COLO668 (cell line): Measurements from ENCODE around the gene PAK3.

Experiments used
- DNase-seq: peaks from one replicate; lab custom pipeline; 2025; ENCODE audit not compliant: unreplicated experiment; lab: John Stamatoyannopoulos, UW

Gene PAK3

DNA sequence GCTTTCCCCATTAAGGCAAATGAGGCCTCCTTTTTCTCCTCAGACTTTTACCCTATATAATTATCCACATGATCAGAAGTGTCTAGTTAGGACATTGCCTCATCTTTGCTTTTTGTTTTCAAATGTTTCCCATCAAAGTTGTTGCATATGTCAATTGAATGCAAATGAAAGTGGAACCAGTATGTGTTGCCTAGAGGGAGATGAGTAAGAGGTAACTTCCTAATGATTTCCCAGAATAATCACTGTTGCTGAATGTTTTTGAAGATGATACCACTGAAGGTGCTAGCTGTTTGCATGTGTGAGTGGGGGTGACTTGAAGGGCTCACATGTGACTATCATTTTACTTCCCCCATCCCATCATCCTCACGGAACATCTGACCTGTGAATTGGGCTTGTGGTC, 33.9 kb downstream of the PAK3 start:
- DNase-seq: no peak

- no peak for DNase-seq
Measured at GRCh38 chrX:111131572-111131971, 35.6 kb downstream of the PAK3 start.

DNA sequence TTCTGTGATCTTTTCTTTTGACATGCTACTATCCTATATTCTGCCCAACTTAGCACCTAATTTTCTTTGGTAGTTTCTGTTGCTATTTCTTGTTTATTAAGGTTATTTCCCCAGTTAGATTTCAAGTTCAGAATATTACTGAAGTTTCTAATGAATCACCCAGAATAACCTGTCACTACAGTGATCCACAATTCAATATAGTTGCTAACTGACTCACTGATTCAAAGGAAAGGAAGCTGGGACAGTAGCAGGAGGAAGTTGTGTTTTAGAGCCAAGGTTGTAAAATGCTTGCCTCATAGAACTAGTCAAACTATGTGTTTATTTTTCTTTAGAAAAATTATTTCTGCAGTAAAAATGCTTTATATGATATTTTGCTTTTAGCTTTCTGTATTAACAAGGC, 37.4 kb downstream of the PAK3 start:
- DNase-seq: no peak

- DNase-seq: no peak
Measured at GRCh38 chrX:111145878-111146277, 49.9 kb downstream of the PAK3 start.

- no peak for DNase-seq
Measured at GRCh38 chrX:111151764-111152163, 55.8 kb downstream of the PAK3 start.

GRCh38 chrX:111159232-111159631, 63.2 kb downstream of the PAK3 start:
- DNase-seq: no peak

GRCh38 chrX:111164728-111165127, 68.7 kb downstream of the PAK3 start:
- no peak for DNase-seq

GRCh38 chrX:111165902-111166301, 69.9 kb downstream of the PAK3 start:
- no peak for DNase-seq

- DNase-seq: no peak
Measured at GRCh38 chrX:111167334-111167733, 71.3 kb downstream of the PAK3 start.

DNA sequence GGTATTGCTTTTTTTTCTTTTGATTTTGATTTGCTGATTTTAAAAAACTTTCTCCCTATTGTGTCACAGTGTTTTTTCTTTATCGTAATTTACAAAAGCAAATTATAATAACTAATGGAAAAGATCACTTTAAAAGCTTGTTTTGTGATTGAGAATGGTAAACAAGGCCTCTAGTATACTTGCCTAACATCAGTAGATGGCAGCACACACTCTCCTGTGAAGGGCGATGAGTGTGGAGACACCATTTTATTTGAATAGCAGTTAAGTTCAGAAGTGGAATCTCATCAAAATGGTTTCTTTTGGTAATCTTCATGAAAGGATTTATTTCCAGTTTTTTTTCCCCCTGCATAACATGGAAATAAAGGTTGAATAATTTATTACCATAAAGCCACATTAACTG, 72.3 kb downstream of the PAK3 start:
- peak; percentile 10 for DNase-seq

DNA sequence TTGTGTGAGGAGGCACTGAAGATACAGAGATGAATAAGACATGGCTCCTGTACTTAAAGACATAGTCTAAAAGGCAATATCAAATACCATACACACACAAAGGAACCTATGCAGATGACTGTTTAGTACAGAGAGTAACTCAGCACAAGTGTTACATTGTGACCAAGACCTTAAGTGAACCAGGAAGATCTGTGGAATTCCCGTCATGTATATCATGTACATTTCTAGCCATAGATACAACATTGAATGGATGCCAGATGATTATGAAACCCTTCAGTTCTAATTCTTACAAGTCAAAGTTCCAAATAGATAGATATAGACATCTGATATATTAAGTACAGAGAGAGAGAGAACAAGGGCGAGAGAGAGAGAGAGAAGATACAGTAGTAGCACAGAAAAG, 73.2 kb downstream of the PAK3 start:
- DNase-seq: no peak

DNA sequence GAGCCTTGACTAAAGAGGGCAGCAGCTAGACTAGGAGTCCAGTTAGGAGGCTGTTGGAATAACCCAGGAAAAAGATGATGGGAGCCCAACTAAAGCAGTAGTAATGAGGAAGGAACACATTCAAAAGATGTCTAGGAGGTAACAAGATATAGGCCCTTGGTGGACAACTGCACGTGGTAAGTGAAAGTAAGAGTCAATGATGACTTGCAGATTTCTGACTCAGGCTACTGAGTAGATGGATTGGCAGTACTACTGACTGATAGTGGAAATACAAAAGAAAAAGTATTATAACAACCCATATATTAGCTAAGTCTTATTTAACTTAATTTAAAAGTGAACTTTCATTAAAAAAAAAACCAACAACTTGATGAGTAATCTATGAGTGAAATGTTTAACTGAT, 74.0 kb downstream of the PAK3 start:
- DNase-seq: no peak

DNA sequence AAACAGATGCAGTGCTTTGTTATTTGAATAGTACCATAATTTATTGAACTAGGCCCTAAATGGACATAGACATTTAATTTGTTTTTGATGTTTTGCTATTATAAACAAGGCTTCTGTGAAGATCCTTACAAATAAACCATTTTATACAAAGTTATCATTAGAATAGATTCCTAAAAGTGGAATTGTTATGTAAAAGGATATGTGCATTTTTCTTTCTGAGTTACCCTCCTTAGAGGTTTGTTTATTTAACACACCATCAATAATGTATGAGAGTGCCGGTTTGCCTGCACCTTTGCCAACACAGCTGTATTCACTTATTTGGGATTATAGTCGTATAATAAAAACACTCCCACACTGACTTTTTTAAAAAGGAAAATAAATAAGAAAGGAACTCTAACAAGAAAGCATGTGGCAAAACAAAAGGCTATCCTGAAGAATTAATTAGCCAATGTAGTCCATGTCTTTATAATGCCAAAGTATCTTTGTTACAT, 84.8 kb downstream of the PAK3 start:
- peak; percentile 5 for DNase-seq

GRCh38 chrX:111181951-111182350, 86.0 kb downstream of the PAK3 start:
- peak; percentile 31 for DNase-seq

DNA sequence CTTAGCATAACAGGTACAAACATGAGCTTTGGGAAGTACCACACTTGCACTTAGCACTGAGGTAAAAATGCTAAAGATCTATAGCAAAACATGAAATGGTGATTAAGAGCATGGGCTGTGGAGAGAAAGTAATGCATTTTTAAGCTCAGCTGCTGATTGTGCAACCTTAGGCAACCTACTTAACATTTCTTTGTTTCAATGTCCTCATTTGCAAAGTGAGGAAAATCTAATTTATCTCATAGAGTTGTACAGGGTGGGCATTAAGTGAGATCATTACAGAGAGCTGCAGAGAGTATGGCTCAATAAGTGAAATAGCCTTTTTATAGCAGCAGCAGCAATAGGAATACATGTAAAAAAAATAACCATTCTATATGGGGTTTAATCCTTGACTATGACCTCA, 87.0 kb downstream of the PAK3 start:
- DNase-seq: no peak

DNA sequence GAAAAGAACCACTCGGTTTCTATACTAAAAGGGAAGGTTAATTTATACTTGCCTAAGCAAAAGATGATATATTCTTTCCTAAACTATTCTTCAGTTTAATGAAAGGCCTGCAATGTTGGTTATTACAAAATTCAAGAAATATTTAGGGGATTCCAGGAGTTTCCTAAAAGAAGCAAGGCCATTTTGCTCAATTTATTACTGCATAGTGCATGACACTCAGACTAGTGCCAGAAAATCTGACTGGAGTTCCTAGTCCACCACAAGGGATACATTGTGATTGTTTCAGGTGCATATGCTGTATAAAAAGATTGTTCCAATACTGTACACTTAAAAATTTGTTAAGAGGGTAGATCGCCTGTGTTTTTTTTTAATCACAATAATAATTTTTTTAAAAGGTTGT, 95.6 kb downstream of the PAK3 start:
- no peak for DNase-seq

DNA sequence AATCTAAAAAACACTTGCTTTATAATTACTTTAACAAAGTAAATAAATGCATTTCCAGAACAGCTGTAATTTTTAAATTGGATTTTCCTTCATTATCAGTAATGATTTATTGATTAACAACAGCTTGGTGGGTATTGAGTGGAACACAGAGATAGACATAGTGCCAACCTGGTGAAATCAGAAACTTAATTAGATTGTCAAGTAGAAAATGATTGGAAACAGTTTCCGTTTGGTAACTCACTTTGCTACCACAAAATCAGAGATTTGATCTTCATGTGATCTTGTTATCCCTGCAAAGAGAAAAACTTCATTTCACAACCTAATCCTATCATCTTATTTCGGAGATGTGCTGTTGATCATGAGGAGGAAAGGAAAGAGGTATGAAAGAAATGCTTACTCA, 103.5 kb downstream of the PAK3 start:
- no peak for DNase-seq

DNA sequence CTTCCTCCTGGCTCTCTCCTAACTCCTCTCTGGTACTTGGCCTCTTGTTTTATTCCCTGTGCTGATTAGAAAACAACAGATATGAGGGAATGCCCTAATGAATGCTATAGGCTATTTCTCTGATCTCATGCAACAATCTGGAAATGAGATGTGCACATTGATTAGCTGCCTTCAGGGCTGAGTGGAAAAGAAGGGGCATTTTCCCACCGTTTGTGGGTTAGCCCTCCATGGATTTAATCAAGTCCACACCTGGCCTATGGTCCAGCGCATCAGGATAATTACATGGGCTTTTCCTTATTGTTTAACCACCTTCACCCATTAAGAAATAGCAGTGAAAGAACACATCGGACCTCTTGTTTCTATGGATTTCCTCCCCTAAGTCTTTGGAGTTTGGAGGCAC, 104.3 kb downstream of the PAK3 start:
- no peak for DNase-seq

DNA sequence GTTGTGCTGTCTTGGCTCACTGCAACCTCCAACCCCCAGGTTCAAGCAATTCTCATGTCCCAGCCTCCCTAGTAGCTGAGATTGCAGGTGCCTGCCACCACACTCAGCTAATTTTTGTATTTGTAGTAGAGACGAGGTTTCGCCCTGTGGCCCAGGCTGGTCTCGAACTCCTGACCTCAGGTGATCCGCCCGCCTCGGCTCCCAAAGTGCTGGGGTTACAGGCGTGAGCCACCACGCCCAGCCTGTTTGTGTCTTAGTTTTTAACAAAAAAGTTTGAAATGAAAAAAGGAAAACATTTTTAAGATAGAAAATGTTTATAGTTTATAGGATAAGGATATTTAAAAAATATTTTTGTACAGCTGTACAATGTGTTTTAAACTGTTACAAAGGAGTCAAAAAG, 111.9 kb downstream of the PAK3 start:
- DNase-seq: no peak

DNA sequence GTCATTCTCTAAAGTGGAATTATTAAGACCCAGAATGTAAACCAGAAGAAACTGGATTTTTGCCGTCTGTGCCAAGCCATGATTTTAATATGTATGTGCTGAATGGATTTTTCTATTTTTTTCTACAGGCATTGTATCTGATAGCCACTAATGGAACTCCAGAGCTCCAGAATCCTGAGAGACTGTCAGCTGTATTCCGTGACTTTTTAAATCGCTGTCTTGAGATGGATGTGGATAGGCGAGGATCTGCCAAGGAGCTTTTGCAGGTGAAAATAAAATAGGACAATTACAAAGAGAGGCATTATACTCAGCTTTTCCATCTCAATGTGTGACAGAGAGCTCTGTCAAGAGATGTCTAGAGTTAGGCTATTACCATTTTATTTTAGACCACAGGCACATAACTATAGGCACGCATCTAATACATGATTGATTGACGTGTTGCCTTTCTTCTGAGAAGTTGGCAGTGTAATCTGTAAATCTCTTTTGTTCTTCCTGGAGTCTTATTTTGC, 120.4 kb downstream of the PAK3 start:
- no peak for DNase-seq

- no peak for DNase-seq
Measured at GRCh38 chrX:111244235-111244750, 148.3 kb downstream of the PAK3 start.

GRCh38 chrX:111254896-111255693, 159.1 kb downstream of the PAK3 start:
- no peak for DNase-seq

DNA sequence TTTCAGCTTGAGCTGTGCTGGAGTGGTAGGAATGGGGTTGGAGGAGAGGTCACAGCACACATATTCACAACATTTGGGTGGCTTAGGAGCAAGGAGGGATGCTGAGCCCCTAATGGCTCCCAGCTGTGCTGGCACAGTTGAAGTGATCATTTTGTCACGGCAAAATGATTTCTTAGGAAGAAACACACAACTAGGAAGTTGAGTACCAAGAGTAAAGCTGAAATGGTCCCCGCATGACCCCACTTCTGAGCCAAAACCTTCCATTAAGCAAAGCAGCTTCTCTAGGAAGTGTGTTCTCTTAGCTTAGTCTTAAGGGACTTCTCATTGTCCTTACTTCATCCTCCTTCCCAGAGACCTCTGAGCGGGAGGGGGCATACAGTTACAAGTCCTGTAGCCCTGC, 161.7 kb downstream of the PAK3 start:
- no peak for DNase-seq
